Activated T-helper 2 cell treated with anti-CD3 and anti-CD28 coated beads, Interferon-gamma antibody, Interleukin-2, Interleukin-4, amounts not matched to agents 10 μg/mL and 5 μg/mL and 100 μg/mL, durations not matched to agents 14 hours and 24 hours and 36 hours (primary cell): ENCODE data around the gene GPSM1. TPM values are rescaled to one million over a fixed set of nuclear protein-coding genes. Genes with fewer than 3 reads are reported as not detected.
"Not testable (repeated sequence)": the region's sequence is repeated elsewhere in the genome, so short reads cannot be mapped to it uniquely, and the experiment has no call there.

ENCODE experiments used
- DNase-seq: peaks from one replicate; pipeline ENCODE4 v3.0.0; 2021; ENCODE audit warnings: low spot score
- H3K27ac Mint-ChIP-seq: one replicate; pipeline ENCODE4 v1.8.0; 2021; ENCODE audit warnings: mixed read lengths
- H3K27me3 Mint-ChIP-seq: one replicate; pipeline ENCODE4 v1.8.0; 2021; ENCODE audit warnings: low read depth, mixed read lengths
- H3K36me3 Mint-ChIP-seq: one replicate; pipeline ENCODE4 v1.8.0; 2021; ENCODE audit warnings: low read depth, mixed read lengths
- H3K4me1 Mint-ChIP-seq: one replicate; pipeline ENCODE4 v1.8.0; 2021; ENCODE audit warnings: low read depth, mixed read lengths
- H3K4me3 Mint-ChIP-seq: one replicate; pipeline ENCODE4 v1.8.0; 2021; ENCODE audit warnings: low read depth, mild to moderate bottlenecking, moderate library complexity, mixed read lengths
- H3K9me3 Mint-ChIP-seq: one replicate; pipeline ENCODE4 v1.8.0; 2021; ENCODE audit warnings: mixed read lengths
- intact Hi-C: fragments of 100-400 bp; cut with micrococcal nuclease; formaldehyde crosslinking; loops from one replicate; pipeline ENCODE4 v1.15.1; 2023
- total RNA-seq: library from RNA; stranded (reverse); gene quantifications from 2 replicates; pipeline ENCODE4 v1.2.3, GENCODE V29; 2022

Gene GPSM1
- total RNA-seq, 1 donor from 2014 or later, result 25.8 TPM

DNA sequence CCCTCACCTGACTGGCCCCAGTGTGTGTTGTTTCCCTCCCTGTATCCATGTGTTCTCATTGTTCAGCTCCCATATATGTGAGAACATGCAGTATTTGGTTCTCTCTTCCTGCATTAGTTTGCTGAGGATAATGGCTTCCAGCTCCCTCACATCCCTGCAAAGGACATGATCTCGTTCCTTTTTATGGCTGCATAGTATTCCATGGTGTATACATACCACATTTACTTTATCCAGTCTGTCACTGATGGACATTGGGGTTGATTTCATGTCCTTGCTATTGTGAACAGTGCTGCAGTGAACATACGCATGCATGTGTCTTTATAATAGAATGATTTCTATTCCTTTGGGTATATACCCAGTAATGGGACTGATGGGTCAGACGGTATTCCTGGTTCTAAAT, 7.4 kb upstream of the GPSM1 start:
- peaks cover 16% of the 10 kb centered on the region for H3K9me3 Mint-ChIP-seq
- not testable (repeated sequence) for H3K27ac Mint-ChIP-seq, H3K36me3 Mint-ChIP-seq, DNase-seq, H3K4me1 Mint-ChIP-seq, H3K4me3 Mint-ChIP-seq, H3K27me3 Mint-ChIP-seq
- intact Hi-C loops, result loop anchor here (10.0 kb wide), 1 partner anchor 85 kb away; the partner anchor contains the start of gene SNAPC4

DNA sequence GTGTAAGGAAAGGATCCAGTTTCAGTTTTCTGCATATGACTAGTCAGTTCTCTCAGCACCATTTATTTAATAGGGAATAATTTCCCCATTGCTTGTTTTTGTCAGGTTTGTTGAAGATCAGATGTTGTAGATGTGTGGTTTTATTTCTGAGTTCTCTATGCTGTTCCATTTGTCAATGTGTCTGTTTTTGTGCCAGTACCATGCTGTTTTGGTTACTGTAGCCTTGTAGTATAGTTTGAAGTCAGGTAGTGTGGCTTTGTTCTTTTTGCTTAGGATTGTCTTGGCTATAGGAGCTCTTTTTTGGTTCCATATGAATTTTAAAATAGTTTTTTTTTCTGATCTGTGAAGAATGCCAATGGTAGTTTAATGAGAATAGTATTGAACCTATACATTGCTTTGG, 6.4 kb upstream of the GPSM1 start:
- DNase-seq, H3K9me3 Mint-ChIP-seq, H3K36me3 Mint-ChIP-seq, H3K27me3 Mint-ChIP-seq, H3K4me1 Mint-ChIP-seq, H3K4me3 Mint-ChIP-seq, H3K27ac Mint-ChIP-seq: not testable (repeated sequence)
- intact Hi-C loops, result loop anchor here (10.0 kb wide), 1 partner anchor 84 kb away; the partner anchor contains the start of gene SNAPC4

DNA sequence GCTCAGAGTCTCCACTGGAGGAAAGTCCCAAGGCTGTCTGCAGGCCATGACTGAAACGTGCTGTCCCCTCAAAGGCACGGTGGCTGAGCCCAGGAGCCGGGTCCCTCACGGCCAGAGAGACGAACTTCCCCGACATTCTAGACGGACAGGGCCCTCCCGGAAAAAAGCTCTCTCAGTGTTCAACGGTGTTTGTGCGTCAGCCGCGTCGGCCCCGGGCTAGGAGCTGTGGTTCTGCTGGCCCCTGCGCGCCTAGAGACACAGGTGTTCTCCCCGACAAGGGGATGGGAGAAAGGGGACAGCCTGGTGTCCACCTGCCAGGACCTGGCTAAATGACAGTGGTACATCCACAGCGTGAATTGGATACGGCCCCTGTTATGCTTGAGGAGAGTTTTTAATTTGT, 5.8 kb upstream of the GPSM1 start:
- Mint-ChIP-seq H3K4me1 (no peaks in the 10 kb centered on the region), H3K36me3 (no peaks in the 10 kb centered on the region), H3K27me3 (no peaks in the 10 kb centered on the region), H3K27ac (no peak overlapping the region), H3K9me3 (peaks cover 2% of the 10 kb centered on the region), H3K4me3 (no peak overlapping the region)
- no peak for DNase-seq
- intact Hi-C loops, result loop anchor here (10.0 kb wide), 1 partner anchor 83 kb away; the partner anchor contains the start of gene SNAPC4

DNA sequence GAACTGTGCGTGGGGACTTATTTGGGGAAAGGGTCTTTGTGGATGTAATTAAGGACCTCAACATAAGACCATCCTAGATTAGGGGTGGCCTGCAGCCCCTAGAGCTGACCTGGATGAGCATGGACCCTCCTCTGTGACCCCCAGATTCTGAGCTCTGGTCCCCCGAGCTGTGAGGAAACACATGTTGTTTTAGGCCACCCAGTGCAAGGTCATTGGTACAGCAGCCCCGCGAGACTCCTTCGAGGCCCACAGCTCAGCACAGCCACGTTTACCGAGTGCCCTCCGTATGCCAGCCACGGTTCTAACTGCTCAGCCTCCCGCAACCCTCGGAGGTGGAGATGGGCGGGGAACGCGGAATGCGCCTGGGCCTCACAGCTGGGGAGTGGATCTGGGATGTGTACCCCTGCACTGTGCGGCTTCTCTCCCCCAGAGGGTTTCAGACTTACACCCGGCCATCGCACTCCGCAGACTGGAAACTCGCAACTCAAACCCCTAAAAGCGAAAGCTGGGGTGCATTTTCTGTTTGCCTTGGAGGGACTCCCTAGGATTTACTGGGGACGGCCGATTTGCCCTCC, 4.5 kb upstream of the GPSM1 start:
- Mint-ChIP-seq H3K9me3 (no peaks in the 10 kb centered on the region), H3K4me3 (no peak overlapping the region), H3K4me1 (no peaks in the 10 kb centered on the region), H3K36me3 (no peaks in the 10 kb centered on the region), H3K27ac (no peak overlapping the region), H3K27me3 (no peaks in the 10 kb centered on the region)
- DNase-seq, result no peak
- intact Hi-C loops, result loop anchor here (10.0 kb wide), 1 partner anchor 82 kb away; the partner anchor contains the start of gene SNAPC4

DNA sequence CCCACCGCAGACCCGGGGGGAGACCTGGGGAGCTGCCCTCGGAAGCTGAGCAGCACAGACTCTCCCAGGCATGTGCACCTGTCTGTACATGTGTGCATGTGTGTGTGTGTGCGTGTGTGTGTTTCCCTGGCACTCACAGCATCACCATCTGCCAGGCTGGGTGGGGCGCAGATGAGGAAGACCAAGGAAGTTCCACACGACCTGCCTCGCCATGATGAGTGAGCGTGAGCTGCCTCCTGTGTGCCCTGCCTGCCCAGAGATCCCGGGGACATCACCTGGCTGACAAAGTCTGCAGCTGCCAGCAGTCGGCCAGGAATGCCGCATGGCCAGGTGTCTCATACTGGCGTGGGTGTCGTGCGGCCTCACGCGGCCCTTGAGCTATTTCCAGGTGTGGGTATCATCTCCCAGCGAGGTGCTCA, 4.0 kb upstream of the GPSM1 start:
- Mint-ChIP-seq H3K27me3 (no peaks in the 10 kb centered on the region), H3K36me3 (no peaks in the 10 kb centered on the region), H3K4me1 (no peaks in the 10 kb centered on the region), H3K9me3 (no peaks in the 10 kb centered on the region), H3K4me3 (no peak overlapping the region), H3K27ac (no peak overlapping the region)
- intact Hi-C loops, result loop anchor here (10.0 kb wide), 1 partner anchor 81 kb away; the partner anchor contains the start of gene SNAPC4
- no peak for DNase-seq

DNA sequence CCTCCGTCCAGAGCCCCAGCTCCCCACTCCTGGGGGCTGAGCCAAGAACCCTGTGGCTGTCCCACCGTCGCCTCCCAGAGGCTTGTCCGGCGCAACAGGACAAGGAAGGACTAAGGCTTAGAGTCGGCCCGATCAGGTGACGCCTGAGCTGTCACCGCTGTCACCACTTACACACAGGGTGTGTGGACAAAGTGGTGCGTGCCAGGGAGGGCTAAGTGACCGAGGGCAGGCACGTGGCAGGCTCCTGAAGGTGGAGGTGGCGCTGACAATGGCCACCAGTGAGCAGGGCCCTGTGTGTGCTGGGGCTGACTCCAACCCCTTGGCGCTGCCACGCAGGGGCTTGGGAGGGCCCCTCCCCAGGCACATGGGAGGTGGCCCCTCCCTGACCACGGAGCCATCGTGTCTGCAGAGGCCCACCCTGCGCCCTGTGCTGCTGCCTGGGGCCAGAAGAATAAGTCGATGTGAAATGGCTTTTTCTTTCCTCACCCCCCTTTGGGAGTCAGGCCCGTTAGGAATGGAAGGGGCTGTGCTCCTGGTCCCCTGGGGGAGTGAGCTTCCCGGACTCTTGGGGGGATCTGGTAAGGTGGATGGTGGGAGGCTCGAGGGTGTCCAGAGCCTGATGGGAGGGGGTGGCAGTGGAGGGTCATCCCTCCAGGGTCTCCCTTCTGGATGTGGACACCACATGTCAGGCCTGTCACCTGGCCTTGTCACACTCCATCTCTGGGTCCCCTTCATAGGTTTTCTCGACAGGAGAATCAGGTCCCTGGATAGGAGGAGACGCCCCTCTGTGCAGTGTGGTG, 2.6 kb upstream of the GPSM1 start:
- no peaks in the 10 kb centered on the region for H3K36me3 Mint-ChIP-seq
- peaks cover 5% of the 10 kb centered on the region for H3K4me1 Mint-ChIP-seq
- DNase-seq, result no peak
- H3K27me3 Mint-ChIP-seq, result no peaks in the 10 kb centered on the region
- no peak overlapping the region for H3K4me3 Mint-ChIP-seq
- intact Hi-C loops, result loop anchor here (10.0 kb wide), 1 partner anchor 80 kb away; the partner anchor contains the start of gene SNAPC4
- H3K27ac Mint-ChIP-seq, result no peak overlapping the region
- no peaks in the 10 kb centered on the region for H3K9me3 Mint-ChIP-seq

DNA sequence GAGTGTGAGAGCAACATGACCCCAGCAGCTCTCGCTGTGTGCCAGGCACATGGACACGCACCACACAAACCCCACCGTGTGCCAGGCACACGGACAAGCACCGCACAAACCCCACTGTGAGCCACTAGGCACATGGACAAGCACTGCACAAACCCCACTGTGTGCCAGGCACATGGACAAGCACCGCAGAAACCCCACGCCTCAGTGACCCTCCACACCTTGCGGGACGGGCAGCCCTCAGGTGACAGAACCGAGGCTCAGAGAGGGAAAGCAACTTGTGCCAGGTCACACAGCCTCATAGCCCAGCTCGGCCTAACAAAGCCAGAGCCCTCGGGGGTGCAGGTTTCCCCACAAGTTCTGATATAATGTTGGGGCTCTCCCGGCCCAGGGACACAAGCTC, 2.0 kb upstream of the GPSM1 start:
- intact Hi-C loops, result loop anchor here (10.0 kb wide), 1 partner anchor 79 kb away; the partner anchor contains the start of gene SNAPC4
- Mint-ChIP-seq H3K36me3 (no peaks in the 10 kb centered on the region), H3K9me3 (no peaks in the 10 kb centered on the region), H3K4me1 (peaks cover 5% of the 10 kb centered on the region), H3K27ac (no peak overlapping the region), H3K4me3 (no peak overlapping the region), H3K27me3 (no peaks in the 10 kb centered on the region)
- DNase-seq, result no peak

DNA sequence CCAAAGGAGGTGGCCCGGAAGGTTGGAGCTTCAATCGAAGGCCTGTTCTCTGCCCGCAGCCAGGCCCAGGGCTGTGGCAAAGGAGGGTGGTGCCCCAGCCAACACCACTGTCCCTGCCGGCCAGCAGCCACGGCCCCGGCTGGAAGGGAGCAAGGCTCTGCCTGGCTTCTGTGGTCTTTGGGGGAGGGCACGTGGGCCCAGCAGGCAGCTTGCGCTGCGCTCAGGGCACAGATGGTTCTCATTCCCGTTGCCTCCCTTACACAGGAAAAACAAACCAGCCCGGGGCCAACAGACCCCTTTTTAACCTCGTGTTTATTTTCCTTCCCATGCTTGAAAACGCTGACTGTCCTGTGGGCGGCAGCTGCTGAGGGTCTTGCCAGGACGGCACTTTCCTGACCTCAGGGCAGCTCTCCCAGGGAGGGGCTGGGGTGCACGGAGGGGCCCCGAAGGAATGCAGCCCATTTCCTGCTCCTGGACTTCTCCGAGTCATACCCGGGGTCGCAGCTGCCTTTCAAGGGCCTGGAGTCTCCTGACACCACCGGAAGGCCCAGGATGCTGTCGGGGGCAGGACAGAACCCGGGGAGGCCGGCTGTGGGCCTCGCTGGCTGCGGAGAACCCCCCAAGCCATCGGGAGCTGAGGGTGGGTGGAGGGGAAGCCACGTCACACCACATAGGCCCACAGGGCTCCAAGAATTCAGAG, 1.1 kb upstream of the GPSM1 start:
- no peak for DNase-seq
- H3K27ac Mint-ChIP-seq, result no peak overlapping the region
- intact Hi-C loops, result loop anchor here (10.0 kb wide), 1 partner anchor 79 kb away; the partner anchor contains the start of gene SNAPC4
- no peaks in the 10 kb centered on the region for H3K36me3 Mint-ChIP-seq
- H3K27me3 Mint-ChIP-seq, result no peaks in the 10 kb centered on the region
- H3K9me3 Mint-ChIP-seq, result no peaks in the 10 kb centered on the region
- peaks cover 5% of the 10 kb centered on the region for H3K4me1 Mint-ChIP-seq
- peak overlapping the region; percentile 69 for H3K4me3 Mint-ChIP-seq

DNA sequence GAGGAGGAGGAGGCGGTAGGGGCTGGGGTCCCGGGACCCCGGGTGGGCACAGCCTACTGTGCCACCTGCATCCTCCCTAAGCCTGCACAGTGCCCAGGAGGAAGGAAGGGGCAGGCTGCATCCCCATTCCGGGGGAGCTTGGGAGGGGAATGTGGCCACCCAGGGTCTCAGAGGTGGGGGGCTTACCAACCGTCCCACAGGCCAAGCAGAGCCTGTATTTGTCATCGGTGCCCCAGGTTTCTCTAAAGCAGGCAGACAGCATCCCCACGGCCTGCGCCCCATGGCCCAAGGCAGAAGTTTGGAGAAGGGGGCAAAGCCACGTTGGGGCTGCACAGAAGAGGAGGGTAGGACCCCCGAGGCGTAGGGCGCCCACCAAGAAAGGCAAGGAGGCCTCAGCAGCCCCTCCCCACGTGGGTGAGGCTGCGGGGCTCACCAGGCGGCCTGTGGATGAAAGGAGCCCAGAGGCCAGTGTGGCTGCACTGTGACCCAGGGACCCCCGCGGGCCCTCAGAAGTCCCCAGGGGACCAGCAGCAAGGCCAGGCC, 507 bp upstream of the GPSM1 start:
- Mint-ChIP-seq H3K4me3 (peak overlapping the region; percentile 69), H3K4me1 (peaks cover 5% of the 10 kb centered on the region), H3K36me3 (no peaks in the 10 kb centered on the region), H3K27ac (peak overlapping the region; percentile 55), H3K9me3 (no peaks in the 10 kb centered on the region), H3K27me3 (no peaks in the 10 kb centered on the region)
- DNase-seq, result no peak
- intact Hi-C loops, result loop anchor here (10.0 kb wide), 1 partner anchor 78 kb away; the partner anchor contains the start of gene SNAPC4

DNA sequence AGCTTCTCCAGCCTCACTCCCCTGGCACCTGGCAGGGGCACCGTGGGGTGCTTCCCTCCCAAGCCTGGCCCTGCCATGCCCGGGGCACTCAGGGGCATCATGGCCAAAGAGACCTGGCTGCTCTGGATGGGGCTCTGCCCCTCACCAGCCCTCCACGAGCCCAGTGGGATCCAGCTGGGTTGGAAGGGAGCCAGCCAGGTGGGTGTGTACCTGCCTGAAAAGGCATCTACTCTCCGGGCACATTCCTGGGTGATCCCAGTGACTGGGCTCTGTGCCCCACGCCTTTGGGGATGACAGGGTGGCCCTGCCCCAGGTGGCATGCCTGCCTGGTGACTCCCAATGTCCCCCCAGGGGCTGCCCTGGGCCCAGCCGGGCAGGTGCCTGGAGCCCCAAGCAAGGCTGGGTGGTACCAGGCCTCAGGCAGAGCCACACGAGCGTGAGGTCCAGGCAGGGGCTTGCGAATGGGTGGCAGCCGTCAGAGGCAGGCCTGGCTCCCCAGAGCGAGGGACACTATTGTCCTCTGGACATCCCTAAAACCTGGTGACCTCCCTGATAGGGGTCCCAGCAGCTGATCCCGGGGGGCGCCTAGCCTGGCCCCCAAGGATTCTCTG, 777 bp downstream of the GPSM1 start:
- no peaks in the 10 kb centered on the region for H3K27me3 Mint-ChIP-seq
- H3K27ac Mint-ChIP-seq, result no peak overlapping the region
- no peaks in the 10 kb centered on the region for H3K36me3 Mint-ChIP-seq
- peak overlapping the region; percentile 48 for H3K4me3 Mint-ChIP-seq
- intact Hi-C loops, result loop anchor here (10.0 kb wide), 1 partner anchor 77 kb away; the partner anchor contains the start of gene SNAPC4
- no peak for DNase-seq
- no peaks in the 10 kb centered on the region for H3K9me3 Mint-ChIP-seq
- peaks cover 5% of the 10 kb centered on the region for H3K4me1 Mint-ChIP-seq

DNA sequence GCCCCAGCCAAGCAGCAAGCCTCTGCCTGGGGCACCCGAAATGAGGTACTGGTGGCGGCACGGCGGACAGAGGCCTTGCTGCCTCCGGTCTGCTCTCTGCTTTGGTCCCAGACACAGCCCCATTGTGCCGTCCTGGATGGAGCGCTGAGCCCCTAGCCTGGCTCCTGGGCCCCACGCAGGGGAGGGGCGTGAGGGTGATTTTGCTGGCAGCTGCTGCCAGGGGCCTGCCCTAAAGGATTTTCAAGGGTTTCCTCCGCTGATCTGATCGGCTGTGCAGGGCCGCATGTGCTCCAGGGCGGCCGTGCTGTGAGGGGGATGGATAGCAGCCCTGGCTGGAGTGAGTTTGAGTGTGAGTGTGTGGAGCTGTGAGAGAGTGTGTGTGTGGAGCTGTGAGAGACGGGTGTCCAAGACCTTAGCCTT, 1.3 kb downstream of the GPSM1 start:
- H3K4me3 Mint-ChIP-seq, result peak overlapping the region; percentile 48
- H3K27ac Mint-ChIP-seq, result no peak overlapping the region
- no peak for DNase-seq
- H3K4me1 Mint-ChIP-seq, result peaks cover 5% of the 10 kb centered on the region
- no peaks in the 10 kb centered on the region for H3K9me3 Mint-ChIP-seq
- no peaks in the 10 kb centered on the region for H3K36me3 Mint-ChIP-seq
- H3K27me3 Mint-ChIP-seq, result no peaks in the 10 kb centered on the region
- intact Hi-C loops, result loop anchor here (10.0 kb wide), 1 partner anchor 76 kb away; the partner anchor contains the start of gene SNAPC4

DNA sequence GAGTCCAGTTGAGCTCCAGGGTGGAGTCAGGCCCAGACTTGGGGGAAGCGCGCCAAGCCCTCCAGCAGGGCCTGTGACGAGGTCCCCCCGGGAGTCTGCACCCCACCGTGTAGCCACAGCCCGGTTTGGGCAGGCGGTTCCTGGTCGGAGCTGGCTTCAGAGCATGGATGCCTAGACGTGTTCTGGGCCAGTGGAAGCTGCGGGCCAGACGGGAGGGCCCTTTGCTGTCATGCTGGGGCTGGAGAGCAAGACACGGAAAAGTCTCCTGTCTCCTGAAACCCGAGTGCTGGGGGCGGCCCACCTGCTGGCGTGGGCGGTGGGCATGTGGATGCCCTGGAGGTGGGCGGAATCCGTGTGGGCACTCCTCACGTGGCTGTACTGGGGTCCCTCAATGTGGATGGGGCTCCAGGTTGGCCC, 1.9 kb downstream of the GPSM1 start:
- no peak overlapping the region for H3K27ac Mint-ChIP-seq
- no peak overlapping the region for H3K4me3 Mint-ChIP-seq
- no peaks in the 10 kb centered on the region for H3K9me3 Mint-ChIP-seq
- H3K36me3 Mint-ChIP-seq, result no peaks in the 10 kb centered on the region
- no peak for DNase-seq
- H3K4me1 Mint-ChIP-seq, result peaks cover 5% of the 10 kb centered on the region
- intact Hi-C loops, result loop anchor here (10.0 kb wide), 1 partner anchor 76 kb away; the partner anchor contains the start of gene SNAPC4
- H3K27me3 Mint-ChIP-seq, result no peaks in the 10 kb centered on the region
